MCF 10A (cell line): ENCODE data around the gene ITPRIPL2. TPM values are rescaled to one million over a fixed set of nuclear protein-coding genes. Genes with fewer than 3 reads are reported as not detected.

Source experiments
- BruUV-seq: library from RNA; stranded (reverse); fragments of 400-500 nt; replicated peaks from 2 replicates; lab custom pipeline; 2021; lab: Mats Ljungman, UMichigan
- CTCF ChIA-PET: fragments of 300-600 bp; sonication (Branson Sonifier 250); formaldehyde crosslinking; extraction: SDS; loops from one replicate; lab custom pipeline; 2021; ENCODE audit warnings: antibody characterized with exemption, inconsistent platforms; lab: Yijun Ruan, JAX
- POLR2A ChIA-PET: fragments of 300-600, 350-650 bp; sonication (Branson Sonifier 250); formaldehyde crosslinking; extraction: SDS; loops from one replicate; lab custom pipeline; 2020; ENCODE audit warnings: antibody characterized with exemption, inconsistent platforms; lab: Yijun Ruan, JAX
- DNase-seq: peaks from one replicate; pipeline ENCODE4 v3.0.0-alpha.2; 2018; ENCODE audit not compliant: unreplicated experiment
- H3K27ac Mint-ChIP-seq: one replicate; pipeline ENCODE4 v1.8.0; 2022; ENCODE audit warnings: mild to moderate bottlenecking, low read depth, mixed read lengths; ENCODE audit not compliant: unreplicated experiment
- H3K27me3 Mint-ChIP-seq: one replicate; pipeline ENCODE4 v1.8.0; 2022; ENCODE audit warnings: mixed read lengths; ENCODE audit not compliant: insufficient read depth, unreplicated experiment
- H3K36me3 Mint-ChIP-seq: one replicate; pipeline ENCODE4 v1.8.0; 2022; ENCODE audit warnings: mild to moderate bottlenecking, moderate library complexity, mixed read lengths; ENCODE audit not compliant: insufficient read depth, unreplicated experiment
- H3K4me1 Mint-ChIP-seq: one replicate; pipeline ENCODE4 v1.8.0; 2022; ENCODE audit warnings: mixed read lengths; ENCODE audit not compliant: insufficient read depth, unreplicated experiment
- H3K4me3 Mint-ChIP-seq: one replicate; pipeline ENCODE4 v1.8.0; 2022; ENCODE audit warnings: mild to moderate bottlenecking, moderate library complexity, mixed read lengths; ENCODE audit not compliant: unreplicated experiment
- H3K9me3 Mint-ChIP-seq: one replicate; pipeline ENCODE4 v1.8.0; 2022; ENCODE audit warnings: mixed read lengths; ENCODE audit not compliant: unreplicated experiment
- CTCF ChIP-seq: fragments of 200-600 bp; IDR thresholded peaks from one replicate; pipeline ENCODE4 v1.8.0; 2022; ENCODE audit warnings: antibody characterized with exemption, mild to moderate bottlenecking; ENCODE audit not compliant: unreplicated experiment
- intact Hi-C: fragments of 100-400 bp; cut with micrococcal nuclease; formaldehyde crosslinking; loops from 2 replicates; pipeline ENCODE4 v1.14.1; 2022
- total RNA-seq: library from RNA; stranded (reverse); gene quantifications from 2 replicates; pipeline ENCODE4 v1.2.3, GENCODE V29; 2022

ITPRIPL2 gene
- total RNA-seq, 1 experiment from 2014 or later = 49.3 TPM

- DNase-seq = no peak
- BruUV-seq = no TSS peak
- intact Hi-C loops = no loop called here
- Mint-ChIP-seq H3K27ac (no peak overlapping the region), H3K4me3 (no peak overlapping the region), H3K36me3 (peaks cover 14% of the 10 kb centered on the region), H3K9me3 (no peaks in the 10 kb centered on the region), H3K27me3 (no peaks in the 10 kb centered on the region), H3K4me1 (no peaks in the 10 kb centered on the region)
- no peak for TF ChIP-seq CTCF
- POLR2A ChIA-PET = interaction anchor here (0.7 kb wide), 1 partner anchor 297 kb away, joined by 3 read pairs; no protein-coding TSS in a partner anchor
- CTCF ChIA-PET = interaction anchor here (0.7 to 8.7 kb wide), 8 partner anchors 11 to 418 kb away, joined by 3 to 154 read pairs (median 16); partner anchors contain the start of gene TMC7
Observed at GRCh38 chr16:19084139-19084538, 29.6 kb upstream of the ITPRIPL2 start.

DNA sequence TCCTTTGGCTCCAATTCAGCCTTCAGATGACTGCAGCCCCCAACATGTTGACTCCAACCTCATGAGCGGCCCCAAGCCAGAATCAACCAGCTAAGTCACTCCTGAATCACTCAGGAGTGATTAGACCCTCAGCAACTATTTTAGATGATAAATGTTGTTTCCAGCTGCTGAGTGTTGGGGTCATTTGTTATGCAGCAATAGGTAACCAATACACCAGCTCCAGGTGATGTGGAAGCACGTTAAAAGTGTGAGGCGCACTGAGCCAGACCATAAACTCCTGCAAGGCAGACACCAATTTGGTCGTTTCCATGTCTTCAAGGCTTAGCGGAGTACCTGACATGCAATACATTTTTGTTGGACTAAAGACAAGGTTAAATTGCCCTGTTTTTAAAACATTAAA, 28.9 kb upstream of the ITPRIPL2 start:
- no peak for TF ChIP-seq CTCF
- H3K4me3 Mint-ChIP-seq = no peak overlapping the region
- intact Hi-C loops = no loop called here
- H3K27ac Mint-ChIP-seq = no peak overlapping the region
- POLR2A ChIA-PET = interaction anchor here (0.7 to 1.7 kb wide), 4 partner anchors 54 to 432 kb away, joined by 3 to 4 read pairs (median 3); no protein-coding TSS in a partner anchor
- no peaks in the 10 kb centered on the region for H3K4me1 Mint-ChIP-seq
- no peaks in the 10 kb centered on the region for H3K9me3 Mint-ChIP-seq
- no peaks in the 10 kb centered on the region for H3K27me3 Mint-ChIP-seq
- CTCF ChIA-PET = interaction anchor here (0.6 to 8.7 kb wide), 20 partner anchors 10 to 429 kb away, joined by 3 to 154 read pairs (median 10); partner anchors contain the start of gene TMC7
- DNase-seq = no peak
- no TSS peak for BruUV-seq
- H3K36me3 Mint-ChIP-seq = peaks cover 14% of the 10 kb centered on the region

GRCh38 chr16:19085679-19086200, 28.0 kb upstream of the ITPRIPL2 start:
- CTCF ChIA-PET = interaction anchor here (0.6 to 8.7 kb wide), 60 partner anchors 9 to 614 kb away, joined by 3 to 154 read pairs (median 4); partner anchors contain the start of genes COQ7, ITPRIPL2 and TMC7
- POLR2A ChIA-PET = interaction anchor here (0.5 to 1.7 kb wide), 5 partner anchors 53 to 431 kb away, joined by 3 to 4 read pairs (median 3); no protein-coding TSS in a partner anchor
- DNase-seq = no peak
- BruUV-seq = no TSS peak
- H3K36me3 Mint-ChIP-seq = peaks cover 14% of the 10 kb centered on the region
- no peaks in the 10 kb centered on the region for H3K27me3 Mint-ChIP-seq
- no peak for TF ChIP-seq CTCF
- peaks cover under 1% of the 10 kb centered on the region for H3K4me1 Mint-ChIP-seq
- H3K9me3 Mint-ChIP-seq = no peaks in the 10 kb centered on the region
- no peak overlapping the region for H3K4me3 Mint-ChIP-seq
- no peak overlapping the region for H3K27ac Mint-ChIP-seq
- intact Hi-C loops = loop anchor here (1.0 kb wide), 4 partner anchors 81 to 417 kb away; no protein-coding TSS in a partner anchor
